Rectal smooth muscle tissue (tissue), 1 donor: Measurements from ENCODE around the gene ITPR1.

ENCODE experiments used
- H3K27ac ChIP-seq: one replicate; pipeline ENCODE4 v1.7.0; 2013; ENCODE audit warnings: low read depth, low read length, inconsistent platforms
- H3K27me3 ChIP-seq: one replicate; pipeline ENCODE4 v1.7.0; 2013; ENCODE audit warnings: low read length; ENCODE audit not compliant: control insufficient read depth, insufficient read depth
- H3K36me3 ChIP-seq: one replicate; pipeline ENCODE4 v1.7.0; 2013; ENCODE audit warnings: low read length; ENCODE audit not compliant: control insufficient read depth, insufficient read depth
- H3K4me1 ChIP-seq: one replicate; pipeline ENCODE4 v1.7.0; 2013; ENCODE audit warnings: low read length; ENCODE audit not compliant: control insufficient read depth, insufficient read depth
- H3K4me3 ChIP-seq: one replicate; pipeline ENCODE4 v1.7.0; 2013; ENCODE audit warnings: low read length
- H3K9ac ChIP-seq: one replicate; pipeline ENCODE4 v1.7.0; 2013; ENCODE audit warnings: low read length

ITPR1 gene

DNA sequence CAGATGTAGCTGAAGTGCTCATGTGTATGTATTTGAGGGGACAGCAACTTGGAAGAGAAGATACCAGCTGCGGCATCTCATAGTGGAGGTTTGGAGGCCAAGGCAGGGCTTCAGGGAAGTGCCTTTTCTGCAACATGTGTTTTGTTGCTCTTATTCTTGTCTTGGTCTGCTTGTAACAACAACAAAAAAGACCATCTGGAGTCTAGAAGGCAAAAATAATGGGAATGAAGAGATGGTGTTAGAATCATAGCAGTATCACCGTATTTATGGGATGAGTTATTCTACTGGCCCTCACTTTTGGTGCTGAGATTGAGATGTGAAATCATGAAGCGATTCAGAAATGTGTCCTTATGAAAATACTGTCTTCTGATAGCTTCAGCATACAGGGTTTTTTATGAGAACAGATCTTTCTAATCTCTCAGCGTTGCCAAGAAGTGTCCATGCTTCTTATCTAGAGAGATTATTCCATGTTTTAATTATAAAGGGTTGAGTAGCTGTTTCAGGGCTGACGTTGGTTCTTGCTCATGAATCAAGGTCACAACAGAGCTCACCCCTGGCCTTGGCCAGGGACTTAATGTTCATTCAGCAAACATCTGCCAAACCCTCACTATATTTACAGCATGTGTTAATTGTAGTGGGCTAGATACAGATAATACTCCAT is 58.0 kb downstream of the ITPR1 start:
- Histone ChIP-seq H3K4me3 (no peak overlapping the region), H3K9ac (no peak overlapping the region), H3K36me3 (no peaks in the 10 kb centered on the region), H3K27me3 (no peaks in the 10 kb centered on the region), H3K27ac (no peak overlapping the region), H3K4me1 (peaks cover 4% of the 10 kb centered on the region)

DNA sequence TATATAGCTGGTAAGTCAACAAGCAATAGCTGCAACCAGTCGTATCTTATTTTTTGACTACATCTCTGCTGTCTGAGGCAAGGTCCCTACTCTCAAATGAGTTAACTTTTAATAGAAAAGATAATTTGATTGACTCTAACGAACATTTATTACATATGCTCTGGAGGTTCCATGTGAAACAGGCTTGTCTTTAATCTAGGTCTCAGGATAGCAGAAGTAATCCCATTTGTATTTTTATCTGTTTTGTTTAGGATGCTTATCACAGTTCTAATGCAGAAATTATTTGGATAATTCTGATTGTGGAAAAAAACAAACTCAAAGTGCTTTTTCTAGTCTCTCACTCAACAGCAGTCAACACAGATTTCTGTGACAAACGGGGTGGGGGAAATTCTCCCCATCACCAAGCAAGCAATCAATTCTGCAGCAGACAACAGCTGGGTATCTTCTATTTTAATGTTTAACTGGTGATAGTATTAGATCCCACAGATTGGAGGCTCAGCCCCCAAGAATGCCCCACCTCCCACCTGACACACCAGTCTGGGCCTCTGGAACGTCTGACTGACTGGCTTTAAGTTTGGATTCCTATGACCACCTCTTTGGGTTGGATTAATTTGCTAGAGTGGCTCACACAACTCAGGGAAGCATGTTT is 58.8 kb downstream of the ITPR1 start:
- Histone ChIP-seq H3K9ac (no peak overlapping the region), H3K4me1 (no peaks in the 10 kb centered on the region), H3K4me3 (no peak overlapping the region), H3K27ac (no peak overlapping the region), H3K36me3 (no peaks in the 10 kb centered on the region), H3K27me3 (no peaks in the 10 kb centered on the region)

DNA sequence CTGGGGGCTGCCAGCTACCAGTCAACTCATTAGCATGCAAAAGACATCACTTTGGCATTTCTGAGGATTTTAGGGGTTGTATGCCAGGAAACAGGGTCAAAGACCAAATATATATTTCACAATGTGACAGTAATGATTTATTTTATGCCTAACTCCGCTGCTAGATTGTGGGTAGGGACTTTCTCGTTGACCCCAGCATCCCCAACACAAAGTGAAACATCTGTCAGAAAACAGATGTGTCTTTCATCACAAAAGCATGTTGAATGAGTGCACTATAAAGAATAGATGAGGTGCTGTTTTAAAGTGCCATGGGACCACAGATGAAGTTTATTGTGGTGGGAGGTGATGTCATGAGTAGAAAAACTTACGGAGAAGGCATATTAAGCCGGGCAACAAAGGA is 59.7 kb downstream of the ITPR1 start:
- H3K9ac ChIP-seq = no peak overlapping the region
- no peaks in the 10 kb centered on the region for H3K4me1 ChIP-seq
- no peaks in the 10 kb centered on the region for H3K36me3 ChIP-seq
- H3K27ac ChIP-seq = peak overlapping the region; percentile 0
- H3K27me3 ChIP-seq = no peaks in the 10 kb centered on the region
- no peak overlapping the region for H3K4me3 ChIP-seq

DNA sequence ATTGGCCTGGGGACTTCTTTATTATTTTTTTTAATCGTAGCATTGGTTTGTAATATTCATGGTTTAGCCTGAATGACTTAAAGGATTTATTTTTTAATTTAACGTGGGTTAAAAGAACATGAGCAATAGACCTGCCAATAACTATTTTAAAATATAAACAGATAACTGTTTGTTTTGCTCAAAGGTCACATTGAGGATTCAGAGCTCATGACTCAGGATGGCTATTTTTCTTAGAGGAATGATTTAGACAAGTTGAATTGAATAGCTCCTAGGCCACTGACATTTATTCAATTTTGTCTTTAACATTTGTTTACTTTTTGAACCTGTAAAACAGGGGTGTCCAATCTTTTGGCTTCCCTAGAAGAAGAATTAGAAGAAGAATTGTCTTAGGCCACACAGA is 68.5 kb downstream of the ITPR1 start:
- no peaks in the 10 kb centered on the region for H3K4me1 ChIP-seq
- no peak overlapping the region for H3K9ac ChIP-seq
- H3K36me3 ChIP-seq = no peaks in the 10 kb centered on the region
- H3K27me3 ChIP-seq = no peaks in the 10 kb centered on the region
- no peak overlapping the region for H3K4me3 ChIP-seq
- H3K27ac ChIP-seq = no peak overlapping the region

DNA sequence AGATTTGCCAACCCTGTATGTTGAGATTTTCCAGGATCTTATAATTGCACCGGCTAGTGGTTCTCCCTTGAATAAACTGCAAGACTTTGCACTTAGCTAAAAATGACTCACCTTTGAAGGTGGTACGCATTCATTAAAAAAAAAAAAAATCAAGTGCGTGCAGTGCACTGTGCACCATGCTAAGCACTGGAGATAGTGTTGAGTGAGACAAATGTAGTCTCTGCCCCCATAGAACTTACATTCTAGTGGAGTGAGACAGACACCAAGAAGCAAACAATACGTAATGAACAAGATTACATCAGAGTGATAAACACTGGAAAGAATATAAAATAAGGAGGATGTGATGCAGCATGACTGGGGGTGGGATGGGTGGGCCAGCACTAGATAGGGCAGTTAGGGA is 69.4 kb downstream of the ITPR1 start:
- H3K4me1 ChIP-seq = no peaks in the 10 kb centered on the region
- H3K27ac ChIP-seq = no peak overlapping the region
- H3K4me3 ChIP-seq = no peak overlapping the region
- H3K27me3 ChIP-seq = no peaks in the 10 kb centered on the region
- no peak overlapping the region for H3K9ac ChIP-seq
- no peaks in the 10 kb centered on the region for H3K36me3 ChIP-seq

DNA sequence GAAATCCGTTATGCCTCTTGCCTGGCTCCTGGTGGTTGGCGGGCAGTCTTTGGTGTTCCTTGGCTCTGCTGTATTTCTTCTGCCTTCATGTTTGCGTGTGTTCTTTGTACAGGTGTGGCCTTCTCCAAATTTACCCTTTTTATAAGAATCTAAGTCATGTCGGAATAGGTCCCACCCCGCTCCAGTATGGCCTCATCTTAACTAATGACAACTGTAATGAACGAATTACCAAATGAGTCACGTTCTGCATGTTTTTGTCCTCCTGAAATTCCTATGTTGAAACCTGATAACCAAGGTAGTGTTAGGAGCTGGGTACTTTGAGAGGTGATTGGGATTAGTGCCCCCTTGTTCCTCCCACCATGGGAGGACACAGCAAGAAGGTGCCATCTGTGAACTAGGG is 71.1 kb downstream of the ITPR1 start:
- no peak overlapping the region for H3K9ac ChIP-seq
- H3K27me3 ChIP-seq = no peaks in the 10 kb centered on the region
- no peak overlapping the region for H3K27ac ChIP-seq
- no peaks in the 10 kb centered on the region for H3K36me3 ChIP-seq
- no peak overlapping the region for H3K4me3 ChIP-seq
- H3K4me1 ChIP-seq = no peaks in the 10 kb centered on the region

DNA sequence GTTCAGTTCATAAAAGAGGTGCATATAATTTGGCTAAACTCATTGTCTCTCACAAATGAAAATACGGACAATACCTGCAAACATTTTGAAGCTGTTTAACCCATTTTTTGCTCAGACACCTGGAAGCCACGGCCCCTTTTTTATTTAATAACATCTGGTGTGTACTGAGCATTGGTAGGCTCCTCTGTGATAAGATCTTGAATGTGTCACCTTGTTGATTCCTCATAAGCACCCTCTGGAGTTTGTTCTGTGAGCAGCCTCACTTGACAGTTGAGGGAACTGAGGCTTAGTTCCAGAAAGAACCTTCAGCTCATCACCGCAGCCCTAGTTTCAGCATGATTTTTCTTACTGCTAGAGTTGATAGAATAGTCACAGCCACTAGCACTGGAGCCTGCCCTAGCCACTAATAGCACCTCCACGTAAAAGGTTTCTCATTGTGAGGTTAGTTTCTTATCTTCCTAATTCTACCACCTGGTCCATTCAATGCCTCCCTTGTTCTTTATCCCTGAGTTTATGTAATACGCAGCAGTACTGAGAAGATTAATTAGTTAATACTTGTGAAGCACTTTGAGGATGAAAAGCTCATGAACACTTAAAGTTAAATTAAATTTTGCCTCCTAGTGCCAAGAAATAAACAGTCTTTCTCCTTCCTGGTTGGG is 71.9 kb downstream of the ITPR1 start:
- Histone ChIP-seq H3K9ac (no peak overlapping the region), H3K27ac (no peak overlapping the region), H3K27me3 (no peaks in the 10 kb centered on the region), H3K4me1 (no peaks in the 10 kb centered on the region), H3K4me3 (no peak overlapping the region), H3K36me3 (no peaks in the 10 kb centered on the region)

DNA sequence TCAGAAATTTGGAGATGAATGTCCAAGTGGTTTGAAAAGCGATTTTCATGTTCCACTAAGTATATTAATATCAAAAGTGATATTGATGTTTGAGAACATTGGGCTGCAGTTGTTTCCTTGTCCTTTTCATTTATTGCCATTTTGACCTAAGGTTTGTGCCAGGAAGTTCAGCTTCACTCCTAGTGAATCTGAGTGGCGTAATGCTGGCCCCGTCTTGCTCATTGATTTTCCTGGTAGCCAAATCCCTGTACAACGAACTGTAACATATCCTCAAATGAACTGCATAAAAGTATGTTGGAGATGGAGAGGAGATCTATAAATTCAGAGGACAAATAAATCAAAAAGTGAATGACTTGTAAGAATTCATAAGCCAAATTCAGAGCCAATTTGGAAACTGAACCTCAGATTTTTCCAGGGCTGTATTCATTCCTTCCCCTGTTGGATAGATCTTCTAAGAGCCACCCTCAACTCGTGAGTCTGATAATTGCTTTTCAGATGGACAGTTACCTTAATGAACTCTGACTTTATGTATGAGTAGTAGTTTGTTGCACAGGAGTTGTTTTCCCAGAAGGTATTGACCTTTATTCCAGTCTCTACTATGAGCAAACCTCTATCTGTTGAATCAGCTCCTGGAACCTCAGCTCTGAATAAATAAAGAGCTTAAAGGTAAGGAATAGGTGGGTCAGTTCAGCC is 72.8 kb downstream of the ITPR1 start:
- Histone ChIP-seq H3K27me3 (no peaks in the 10 kb centered on the region), H3K9ac (no peak overlapping the region), H3K4me3 (no peak overlapping the region), H3K27ac (no peak overlapping the region), H3K4me1 (no peaks in the 10 kb centered on the region), H3K36me3 (no peaks in the 10 kb centered on the region)

DNA sequence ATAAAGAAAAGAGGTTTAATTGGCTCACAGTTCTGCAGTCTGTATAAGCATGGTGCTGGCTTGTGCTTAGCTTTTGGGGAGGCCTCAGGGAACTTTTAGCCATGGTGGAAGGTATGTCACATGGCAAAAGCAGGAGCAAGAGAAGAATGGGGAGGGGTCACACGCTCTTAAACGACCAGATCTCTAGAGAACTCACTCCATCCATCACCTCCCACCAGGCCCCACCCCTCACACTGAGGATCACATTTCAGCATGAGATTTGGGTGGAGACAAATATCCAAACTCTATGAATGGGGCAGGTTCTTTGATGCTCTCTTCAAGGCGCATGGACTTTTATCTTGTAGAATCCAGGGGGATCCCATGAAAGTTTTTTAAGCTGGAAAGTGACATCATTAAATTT is 75.7 kb downstream of the ITPR1 start:
- Histone ChIP-seq H3K36me3 (no peaks in the 10 kb centered on the region), H3K27ac (no peak overlapping the region), H3K4me3 (no peak overlapping the region), H3K27me3 (no peaks in the 10 kb centered on the region), H3K4me1 (no peaks in the 10 kb centered on the region), H3K9ac (no peak overlapping the region)

DNA sequence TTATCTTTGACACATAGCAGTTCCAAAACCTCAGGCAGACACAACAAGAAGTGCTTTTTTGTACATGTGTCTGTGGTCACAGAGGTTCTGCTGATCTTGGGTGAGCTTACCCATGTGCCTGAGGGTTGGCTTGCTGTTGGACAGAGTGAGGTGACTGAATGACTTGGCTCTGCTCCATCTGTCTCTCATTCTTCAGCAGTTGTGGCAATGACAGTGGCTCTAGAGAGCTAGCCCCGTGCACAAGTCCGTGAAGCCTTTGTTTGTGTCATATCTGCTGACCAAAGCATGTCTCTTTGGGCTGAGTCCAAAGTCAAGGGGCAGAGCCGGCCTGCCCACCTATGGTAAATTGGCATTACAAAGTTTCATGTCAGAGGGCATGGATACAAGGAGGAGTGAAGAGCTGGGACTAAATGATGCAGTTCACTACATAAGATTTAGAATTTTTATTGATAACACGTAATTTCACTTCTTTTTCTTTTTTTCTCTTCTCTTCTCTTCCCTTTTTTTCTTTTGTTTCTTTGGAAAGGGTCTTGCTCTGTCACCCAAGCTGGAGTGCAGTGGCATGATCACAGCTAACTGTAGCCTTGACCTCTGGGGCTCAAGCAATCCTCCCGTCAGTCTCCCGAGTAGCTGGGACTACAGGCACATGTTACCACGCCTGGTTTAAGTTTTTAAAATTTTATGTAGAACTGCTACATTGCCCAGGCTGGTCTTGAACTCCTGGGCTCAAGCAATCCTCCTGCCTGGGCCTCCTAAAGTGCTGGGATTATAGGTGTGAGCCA is 77.9 kb downstream of the ITPR1 start:
- H3K4me3 ChIP-seq = no peak overlapping the region
- no peaks in the 10 kb centered on the region for H3K4me1 ChIP-seq

DNA sequence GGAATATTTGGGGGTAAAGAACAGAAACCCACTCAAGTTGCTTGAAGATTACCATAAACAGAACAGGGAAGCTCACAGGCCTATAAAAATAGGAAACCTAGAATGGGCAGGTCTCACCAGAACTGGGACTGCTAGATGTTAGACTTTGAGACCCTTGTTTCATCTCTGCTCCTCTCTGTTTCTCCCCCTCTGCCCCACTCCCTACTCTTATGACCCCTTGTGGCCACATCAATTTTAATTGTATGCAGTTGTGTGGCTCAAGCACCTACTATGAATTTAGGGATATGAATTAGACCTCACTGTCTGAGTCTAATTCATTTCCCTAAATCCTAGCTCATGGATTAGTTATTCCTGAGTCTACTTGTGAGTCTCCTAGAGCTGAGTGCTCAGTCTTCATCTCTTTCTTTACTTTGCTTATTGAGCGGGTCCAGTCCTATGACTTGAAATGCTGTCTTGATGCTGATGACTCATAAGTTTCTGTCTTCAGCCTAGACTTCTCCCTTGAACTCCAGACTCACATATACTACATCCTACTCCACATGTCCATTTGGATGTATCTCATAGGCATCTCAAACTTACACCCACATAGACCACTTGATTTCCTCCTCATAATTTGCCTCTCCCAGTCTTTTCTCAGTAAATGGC is 78.7 kb downstream of the ITPR1 start:
- H3K27ac ChIP-seq = no peak overlapping the region

More for the DNA sequence above, 77.9 kb downstream of the ITPR1 start:
- no peak overlapping the region for H3K9ac ChIP-seq
- H3K27me3 ChIP-seq = no peaks in the 10 kb centered on the region
- no peaks in the 10 kb centered on the region for H3K36me3 ChIP-seq
- no peak overlapping the region for H3K27ac ChIP-seq

More for the DNA sequence above, 78.7 kb downstream of the ITPR1 start:
- Histone ChIP-seq H3K4me3 (no peak overlapping the region), H3K27me3 (no peaks in the 10 kb centered on the region), H3K36me3 (no peaks in the 10 kb centered on the region), H3K9ac (no peak overlapping the region), H3K4me1 (no peaks in the 10 kb centered on the region)
